ENCODE results near the gene KAZALD1. TPM values are rescaled to one million over a fixed set of nuclear protein-coding genes. Genes with fewer than 3 reads are reported as not detected.
"Not testable (repeated sequence)": the region's sequence is repeated elsewhere in the genome, so short reads cannot be mapped to it uniquely, and the experiment has no call there.

KAZALD1 gene
- polyA plus RNA-seq, 1 of the 3 experiments (the other 2 are of a cell fraction), result 3.0 TPM

DNA sequence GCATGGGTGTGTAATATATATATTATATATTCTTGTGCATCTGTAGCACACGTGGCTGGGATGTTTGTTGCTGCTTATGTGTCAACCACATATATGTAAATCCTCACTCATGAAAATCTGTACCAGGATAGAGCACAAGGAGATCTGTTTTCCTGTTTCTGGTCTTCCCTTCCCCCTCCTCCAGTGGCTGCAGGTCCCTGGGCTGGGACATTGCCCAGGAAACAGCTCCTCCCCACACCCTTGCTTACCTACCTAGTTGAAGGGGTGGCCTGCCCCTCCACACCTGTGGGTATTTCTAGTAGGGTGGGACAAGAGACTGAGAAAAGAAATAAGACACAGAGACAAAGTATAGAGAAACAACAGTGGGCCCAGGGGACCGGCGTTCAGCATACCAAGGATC, 28.5 kb upstream of the KAZALD1 start:
- H4K20me1 ChIP-seq (ENCODE audit: insufficient read depth), result peaks cover 39% of the 10 kb centered on the region
- peak overlapping the region; percentile 98 to 99 for H3K27ac ChIP-seq (ENCODE audit: low read depth in 2 of 2, low read length in 1 of 2)
- ChIA-PET POLR2A (interaction anchor here (0.5 kb wide), 1 partner anchor 661 kb away, joined by 3 read pairs; no protein-coding TSS in a partner anchor), CTCF (interaction anchor here (1.1 to 15.0 kb wide), 4 partner anchors 8 to 145 kb away, joined by 3 to 198 read pairs (median 85); partner anchors contain the start of gene LZTS2)
- peaks cover 32 to 38% of the 10 kb centered on the region in 2 experiments for H3K36me3 ChIP-seq (replicated peaks in 1 of 2; ENCODE audit: control insufficient read depth in 1 of 2, insufficient read depth in 2 of 2, low read length in 1 of 2)
- peaks cover 20% of the 10 kb centered on the region for H3F3A ChIP-seq (replicated peaks; ENCODE audit: insufficient read depth)
- peaks cover 7 to 40% of the 10 kb centered on the region in 2 experiments; a peak in 2 of 4 replicates for H3K4me1 ChIP-seq (ENCODE audit: control insufficient read depth in 1 of 2, insufficient read depth in 2 of 2, low read depth in 1 of 2, low read length in 1 of 2)
- DNase-seq, result no peak
- H3K4me2 ChIP-seq, result peak overlapping the region; percentile 94
- peaks cover 47% of the 10 kb centered on the region for H3K79me2 ChIP-seq (ENCODE audit: insufficient read depth)
- no peak overlapping the region for H2AFZ ChIP-seq (ENCODE audit: low read depth)
- H3K27me3 ChIP-seq (ENCODE audit: insufficient read depth), result no peaks in the 10 kb centered on the region
- no peak for TF ChIP-seq JUND (IDR thresholded peaks at IDR 0.05)
- TF ChIP-seq RFX5 (IDR thresholded peaks at IDR 0.05; ENCODE audit: low read length), result no peak
- no peak for TF ChIP-seq ZBTB33 (IDR thresholded peaks at IDR 0.05; ENCODE audit: borderline replicate concordance, low read depth)
- TF ChIP-seq, protein P1, sequence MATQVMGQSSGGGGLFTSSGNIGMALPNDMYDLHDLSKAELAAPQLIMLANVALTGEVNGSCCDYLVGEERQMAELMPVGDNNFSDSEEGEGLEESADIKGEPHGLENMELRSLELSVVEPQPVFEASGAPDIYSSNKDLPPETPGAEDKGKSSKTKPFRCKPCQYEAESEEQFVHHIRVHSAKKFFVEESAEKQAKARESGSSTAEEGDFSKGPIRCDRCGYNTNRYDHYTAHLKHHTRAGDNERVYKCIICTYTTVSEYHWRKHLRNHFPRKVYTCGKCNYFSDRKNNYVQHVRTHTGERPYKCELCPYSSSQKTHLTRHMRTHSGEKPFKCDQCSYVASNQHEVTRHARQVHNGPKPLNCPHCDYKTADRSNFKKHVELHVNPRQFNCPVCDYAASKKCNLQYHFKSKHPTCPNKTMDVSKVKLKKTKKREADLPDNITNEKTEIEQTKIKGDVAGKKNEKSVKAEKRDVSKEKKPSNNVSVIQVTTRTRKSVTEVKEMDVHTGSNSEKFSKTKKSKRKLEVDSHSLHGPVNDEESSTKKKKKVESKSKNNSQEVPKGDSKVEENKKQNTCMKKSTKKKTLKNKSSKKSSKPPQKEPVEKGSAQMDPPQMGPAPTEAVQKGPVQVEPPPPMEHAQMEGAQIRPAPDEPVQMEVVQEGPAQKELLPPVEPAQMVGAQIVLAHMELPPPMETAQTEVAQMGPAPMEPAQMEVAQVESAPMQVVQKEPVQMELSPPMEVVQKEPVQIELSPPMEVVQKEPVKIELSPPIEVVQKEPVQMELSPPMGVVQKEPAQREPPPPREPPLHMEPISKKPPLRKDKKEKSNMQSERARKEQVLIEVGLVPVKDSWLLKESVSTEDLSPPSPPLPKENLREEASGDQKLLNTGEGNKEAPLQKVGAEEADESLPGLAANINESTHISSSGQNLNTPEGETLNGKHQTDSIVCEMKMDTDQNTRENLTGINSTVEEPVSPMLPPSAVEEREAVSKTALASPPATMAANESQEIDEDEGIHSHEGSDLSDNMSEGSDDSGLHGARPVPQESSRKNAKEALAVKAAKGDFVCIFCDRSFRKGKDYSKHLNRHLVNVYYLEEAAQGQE (IDR thresholded peaks at IDR 0.05; ENCODE audit: low read depth, low read length), result no peak
- TF ChIP-seq NRF1 (IDR thresholded peaks at IDR 0.05; ENCODE audit: low read depth, low read length), result no peak
- TF ChIP-seq MAX (IDR thresholded peaks at IDR 0.05; ENCODE audit: low read depth), result no peak
- no peak for TF ChIP-seq RXRA (IDR thresholded peaks at IDR 0.05; ENCODE audit: borderline replicate concordance, low read depth)
- no peak for TF ChIP-seq MEF2A (IDR thresholded peaks at IDR 0.05; ENCODE audit: borderline replicate concordance, low read depth)
- TF ChIP-seq CTCF (IDR thresholded peaks at IDR 0.05), result no peak
- no peak for TF ChIP-seq RAD21 (IDR thresholded peaks at IDR 0.05; ENCODE audit: low read length)
- TF ChIP-seq, protein P2, sequence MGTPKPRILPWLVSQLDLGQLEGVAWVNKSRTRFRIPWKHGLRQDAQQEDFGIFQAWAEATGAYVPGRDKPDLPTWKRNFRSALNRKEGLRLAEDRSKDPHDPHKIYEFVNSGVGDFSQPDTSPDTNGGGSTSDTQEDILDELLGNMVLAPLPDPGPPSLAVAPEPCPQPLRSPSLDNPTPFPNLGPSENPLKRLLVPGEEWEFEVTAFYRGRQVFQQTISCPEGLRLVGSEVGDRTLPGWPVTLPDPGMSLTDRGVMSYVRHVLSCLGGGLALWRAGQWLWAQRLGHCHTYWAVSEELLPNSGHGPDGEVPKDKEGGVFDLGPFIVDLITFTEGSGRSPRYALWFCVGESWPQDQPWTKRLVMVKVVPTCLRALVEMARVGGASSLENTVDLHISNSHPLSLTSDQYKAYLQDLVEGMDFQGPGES (IDR thresholded peaks at IDR 0.05; ENCODE audit: low read depth, low read length), result no peak
- 65% methylated on average over 3 of the region's 3 CpGs for WGBS (ENCODE audit: low lambda C conversion rate)
- H3K9me2 ChIP-seq, result no peaks in the 10 kb centered on the region
- H3K9me3 ChIP-seq, result no peaks in the 10 kb centered on the region
- H3K9ac ChIP-seq, result peak overlapping the region; percentile 96
- peak overlapping the region; percentile 84 to 98 for H3K4me3 ChIP-seq (ENCODE audit: low read depth in 2 of 2, low read length in 1 of 2)

DNA sequence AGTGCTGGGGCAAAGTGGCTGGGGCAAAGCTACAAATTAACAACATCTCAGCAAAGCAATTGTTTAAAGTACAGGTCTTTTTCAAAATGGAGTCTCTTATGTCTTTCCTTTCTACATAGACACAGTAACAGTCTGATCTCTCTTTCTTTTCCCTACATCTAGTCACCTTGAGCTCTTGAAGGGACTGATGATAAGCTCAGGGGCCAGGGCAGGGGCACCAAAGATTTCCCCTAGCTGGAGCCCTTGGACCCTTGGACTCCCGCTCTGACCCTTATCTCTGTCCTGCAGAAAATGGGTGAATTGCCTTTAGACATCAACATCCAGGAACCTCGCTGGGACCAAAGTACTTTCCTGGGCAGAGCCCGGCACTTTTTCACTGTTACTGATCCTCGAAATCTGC, 27.4 kb upstream of the KAZALD1 start:
- Histone ChIP-seq H4K20me1 (ENCODE audit: insufficient read depth) (peaks cover 39% of the 10 kb centered on the region), H3K4me1 (ENCODE audit: control insufficient read depth in 1 of 2, insufficient read depth in 2 of 2, low read depth in 1 of 2, low read length in 1 of 2) (peaks cover 7 to 31% of the 10 kb centered on the region in 2 experiments; a peak in 2 of 4 replicates), H3K79me2 (ENCODE audit: insufficient read depth) (peaks cover 47% of the 10 kb centered on the region), H3K36me3 (replicated peaks in 1 of 2; ENCODE audit: control insufficient read depth in 1 of 2, insufficient read depth in 2 of 2, low read length in 1 of 2) (peaks cover 38 to 48% of the 10 kb centered on the region in 2 experiments), H3K4me2 (peak overlapping the region; percentile 94), H3F3A (replicated peaks; ENCODE audit: insufficient read depth) (peaks cover 25% of the 10 kb centered on the region)
- H3K9me3 ChIP-seq; H3K9ac ChIP-seq; POLR2A ChIA-PET; H3K27me3 ChIP-seq (ENCODE audit: insufficient read depth); H3K4me3 ChIP-seq (ENCODE audit: low read depth in 2 of 2, low read length in 1 of 2); H3K9me2 ChIP-seq; H2AFZ ChIP-seq (ENCODE audit: low read depth); H3K27ac ChIP-seq (ENCODE audit: low read depth in 2 of 2, low read length in 1 of 2); DNase-seq: not testable (repeated sequence)
- CTCF ChIA-PET, result interaction anchor here (1.0 to 15.0 kb wide), 7 partner anchors 8 to 108 kb away, joined by 3 to 198 read pairs (median 4); no protein-coding TSS in a partner anchor
- 89% methylated on average over 4 of the region's 4 CpGs for WGBS (ENCODE audit: low lambda C conversion rate)

All from SK-N-SH (cell line).